WTC11 (cell line): ENCODE measurements around the gene NRXN3. TPM values are rescaled to one million over a fixed set of nuclear protein-coding genes. Genes with fewer than 3 reads are reported as not detected.

Experiments used
- ATAC-seq: fragments of 200-7000 bp; cut with Tn5 transposase; 2 replicates; pipeline ENCODE4 v1.10.0; 2021; ENCODE audit warnings: mild to moderate bottlenecking, moderate library complexity
- CTCF ChIA-PET: fragments of 300-600 bp; sonication (Branson Sonifier 250); formaldehyde crosslinking; loops from one replicate; lab custom pipeline; 2021; ENCODE audit warnings: antibody characterized with exemption; lab: Charles Lee
- POLR2A ChIA-PET: fragments of 350-600 bp; sonication (Branson Sonifier 250); formaldehyde crosslinking; loops from one replicate; lab custom pipeline; 2021; ENCODE audit warnings: antibody characterized with exemption; lab: Charles Lee
- DNase-seq: peaks from one replicate; pipeline ENCODE4 v3.0.0; 2021; ENCODE audit warnings: low spot score
- H3K27ac Mint-ChIP-seq: 2 replicates; pipeline ENCODE4 v1.8.0; 2021; ENCODE audit warnings: mixed read lengths
- H3K27me3 Mint-ChIP-seq: 2 replicates; pipeline ENCODE4 v1.8.0; 2021; ENCODE audit warnings: low read depth, mild to moderate bottlenecking, moderate library complexity, mixed read lengths
- H3K36me3 Mint-ChIP-seq: 2 replicates; pipeline ENCODE4 v1.8.0; 2021; ENCODE audit warnings: mixed read lengths
- H3K4me1 Mint-ChIP-seq: 2 replicates; pipeline ENCODE4 v1.8.0; 2022; ENCODE audit warnings: mixed read lengths
- H3K4me3 Mint-ChIP-seq: 2 replicates; pipeline ENCODE4 v1.8.0; 2021; ENCODE audit warnings: mild to moderate bottlenecking, moderate library complexity, mixed read lengths
- H3K9me3 Mint-ChIP-seq: 2 replicates; pipeline ENCODE4 v1.8.0; 2021; ENCODE audit warnings: mixed read lengths
- ARID4B ChIP-seq: sonication (generic); formaldehyde crosslinking; IDR thresholded peaks from 2 replicates; pipeline ENCODE4 v1.8.0; 2023; ENCODE audit warnings: missing genetic modification reagents, mild to moderate bottlenecking, borderline replicate concordance
- CREB1 ChIP-seq: sonication (generic); formaldehyde crosslinking; IDR thresholded peaks from 2 replicates; pipeline ENCODE4 v1.8.0; 2023; ENCODE audit warnings: mild to moderate bottlenecking, missing genetic modification reagents
- FOXJ3 ChIP-seq: sonication (generic); formaldehyde crosslinking; IDR thresholded peaks from 2 replicates; pipeline ENCODE4 v1.9.0; 2021; ENCODE audit warnings: missing genetic modification reagents, mild to moderate bottlenecking, borderline replicate concordance
- FOXK1 ChIP-seq: sonication (generic); formaldehyde crosslinking; IDR thresholded peaks from 2 replicates; pipeline ENCODE4 v1.8.0; 2022; ENCODE audit warnings: mild to moderate bottlenecking, moderate library complexity, missing genetic modification reagents
- FOXP1 ChIP-seq: sonication (generic); formaldehyde crosslinking; IDR thresholded peaks from 2 replicates; pipeline ENCODE4 v1.8.0; 2022; ENCODE audit warnings: missing genetic modification reagents, mild to moderate bottlenecking, moderate library complexity, borderline replicate concordance
- GABPB1 ChIP-seq: sonication (generic); formaldehyde crosslinking; IDR thresholded peaks from 2 replicates; pipeline ENCODE4 v1.8.1; 2023; ENCODE audit warnings: mild to moderate bottlenecking, missing genetic modification reagents
- GRHL2 ChIP-seq: fragments of 250-450 bp; sonication (Bioruptor Pico); IDR thresholded peaks from 2 replicates; pipeline ENCODE4 v1.8.0; 2022; ENCODE audit warnings: mild to moderate bottlenecking, moderate library complexity; ENCODE audit not compliant: insufficient replicate concordance, severe bottlenecking
- JAZF1 ChIP-seq: fragments of 250-450 bp; sonication (Bioruptor Pico); IDR thresholded peaks from 2 replicates; pipeline ENCODE4 v1.9.0; 2021; ENCODE audit warnings: moderate library complexity, mild to moderate bottlenecking, inconsistent platforms
- NFE2L1 ChIP-seq: sonication (generic); formaldehyde crosslinking; IDR thresholded peaks from 2 replicates; pipeline ENCODE4 v1.8.1; 2023; ENCODE audit warnings: missing genetic modification reagents
- NR3C1 ChIP-seq: sonication (generic); formaldehyde crosslinking; conservative IDR thresholded peaks from 2 replicates; pipeline ENCODE4 v1.8.1; 2023; ENCODE audit warnings: low read depth, mild to moderate bottlenecking, missing genetic modification reagents
- OVOL2 ChIP-seq: fragments of 250-450 bp; sonication (Bioruptor Pico); IDR thresholded peaks from 2 replicates; pipeline ENCODE4 v1.9.0; 2021; ENCODE audit warnings: mild to moderate bottlenecking, borderline replicate concordance
- PRRX2 ChIP-seq: fragments of 250-450 bp; sonication (Bioruptor Pico); IDR thresholded peaks from 2 replicates; pipeline ENCODE4 v1.8.0; 2021; ENCODE audit warnings: mild to moderate bottlenecking
- TEAD1 ChIP-seq: sonication (generic); formaldehyde crosslinking; IDR thresholded peaks from 2 replicates; pipeline ENCODE4 v1.8.0; 2022; ENCODE audit warnings: mild to moderate bottlenecking, missing genetic modification reagents
- ZNF232 ChIP-seq: sonication (generic); formaldehyde crosslinking; IDR thresholded peaks from 2 replicates; pipeline ENCODE4 v1.8.0; 2022; ENCODE audit warnings: mild to moderate bottlenecking, missing genetic modification reagents
- ZNF423 ChIP-seq: fragments of 250-450 bp; sonication (Bioruptor Pico); IDR thresholded peaks from 2 replicates; pipeline ENCODE4 v2.1.2; 2022; ENCODE audit warnings: mild to moderate bottlenecking, moderate library complexity
- ZNF425 ChIP-seq: fragments of 250-450 bp; sonication (Bioruptor Pico); conservative IDR thresholded peaks from 2 replicates; pipeline ENCODE4 v1.9.0; 2021; ENCODE audit warnings: mild to moderate bottlenecking
- total RNA-seq: library from RNA; stranded (reverse); gene quantifications from 3 replicates; pipeline ENCODE4 v1.2.3, GENCODE V29; 2021
- TF ChIP-seq, protein P1 (sequence below): sonication (generic); formaldehyde crosslinking; IDR thresholded peaks from 2 replicates; pipeline ENCODE4 v1.8.1; 2023; ENCODE audit warnings: mild to moderate bottlenecking, missing genetic modification reagents, borderline replicate concordance
- TF ChIP-seq, protein P2 (sequence below): sonication (generic); formaldehyde crosslinking; IDR thresholded peaks from 2 replicates; pipeline ENCODE4 v1.8.0; 2022; ENCODE audit warnings: mild to moderate bottlenecking, missing genetic modification reagents
- TF ChIP-seq, protein P3 (sequence below): sonication (generic); formaldehyde crosslinking; IDR thresholded peaks from 2 replicates; pipeline ENCODE4 v1.8.1; 2022; ENCODE audit warnings: low read depth, mild to moderate bottlenecking, moderate library complexity, missing genetic modification reagents, borderline replicate concordance
- TF ChIP-seq, protein P4 (sequence below): sonication (generic); formaldehyde crosslinking; IDR thresholded peaks from 2 replicates; pipeline ENCODE4 v1.8.1; 2022; ENCODE audit warnings: low read depth, missing genetic modification reagents, borderline replicate concordance

Gene NRXN3
- total RNA-seq, 1 experiment from 2014 or later, result 3.0 TPM

DNA sequence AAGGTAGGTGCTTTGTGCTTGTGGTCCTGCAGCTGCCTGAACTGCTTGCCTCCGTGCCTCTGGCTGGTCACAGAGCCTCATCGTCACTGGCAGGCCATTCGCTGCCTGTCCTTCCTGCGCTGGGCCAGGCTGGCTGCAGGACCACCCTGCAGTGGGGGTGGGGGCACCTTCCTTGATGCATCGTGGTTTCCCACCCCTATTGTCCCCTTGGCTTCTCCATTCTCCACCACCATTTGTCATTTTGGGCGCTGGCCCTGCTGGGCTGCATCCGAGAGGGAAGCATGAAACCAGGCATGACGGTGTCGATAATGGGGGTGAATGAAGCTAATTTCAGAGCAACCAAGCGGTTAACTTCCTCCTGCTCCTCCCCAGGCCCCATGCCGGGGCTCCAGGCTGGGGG lies 127.7 kb downstream of the NRXN3 start (continued):
- TF ChIP-seq, protein P1, sequence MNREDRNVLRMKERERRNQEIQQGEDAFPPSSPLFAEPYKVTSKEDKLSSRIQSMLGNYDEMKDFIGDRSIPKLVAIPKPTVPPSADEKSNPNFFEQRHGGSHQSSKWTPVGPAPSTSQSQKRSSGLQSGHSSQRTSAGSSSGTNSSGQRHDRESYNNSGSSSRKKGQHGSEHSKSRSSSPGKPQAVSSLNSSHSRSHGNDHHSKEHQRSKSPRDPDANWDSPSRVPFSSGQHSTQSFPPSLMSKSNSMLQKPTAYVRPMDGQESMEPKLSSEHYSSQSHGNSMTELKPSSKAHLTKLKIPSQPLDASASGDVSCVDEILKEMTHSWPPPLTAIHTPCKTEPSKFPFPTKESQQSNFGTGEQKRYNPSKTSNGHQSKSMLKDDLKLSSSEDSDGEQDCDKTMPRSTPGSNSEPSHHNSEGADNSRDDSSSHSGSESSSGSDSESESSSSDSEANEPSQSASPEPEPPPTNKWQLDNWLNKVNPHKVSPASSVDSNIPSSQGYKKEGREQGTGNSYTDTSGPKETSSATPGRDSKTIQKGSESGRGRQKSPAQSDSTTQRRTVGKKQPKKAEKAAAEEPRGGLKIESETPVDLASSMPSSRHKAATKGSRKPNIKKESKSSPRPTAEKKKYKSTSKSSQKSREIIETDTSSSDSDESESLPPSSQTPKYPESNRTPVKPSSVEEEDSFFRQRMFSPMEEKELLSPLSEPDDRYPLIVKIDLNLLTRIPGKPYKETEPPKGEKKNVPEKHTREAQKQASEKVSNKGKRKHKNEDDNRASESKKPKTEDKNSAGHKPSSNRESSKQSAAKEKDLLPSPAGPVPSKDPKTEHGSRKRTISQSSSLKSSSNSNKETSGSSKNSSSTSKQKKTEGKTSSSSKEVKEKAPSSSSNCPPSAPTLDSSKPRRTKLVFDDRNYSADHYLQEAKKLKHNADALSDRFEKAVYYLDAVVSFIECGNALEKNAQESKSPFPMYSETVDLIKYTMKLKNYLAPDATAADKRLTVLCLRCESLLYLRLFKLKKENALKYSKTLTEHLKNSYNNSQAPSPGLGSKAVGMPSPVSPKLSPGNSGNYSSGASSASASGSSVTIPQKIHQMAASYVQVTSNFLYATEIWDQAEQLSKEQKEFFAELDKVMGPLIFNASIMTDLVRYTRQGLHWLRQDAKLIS, result no peak

- no peaks in the 10 kb centered on the region for H3K9me3 Mint-ChIP-seq
- H3K4me1 Mint-ChIP-seq, result peaks cover 26% of the 10 kb centered on the region
- H3K4me3 Mint-ChIP-seq, result no peak overlapping the region
- no peak overlapping the region for H3K27ac Mint-ChIP-seq
- TF ChIP-seq FOXK1 (no peak), ARID4B (CRISPR knock-in tag) (no peak), ZNF232 (CRISPR knock-in tag) (no peak), TEAD1 (CRISPR knock-in tag) (no peak), ZNF425 (no peak), GABPB1 (CRISPR knock-in tag) (no peak)
- TF ChIP-seq, protein P2, sequence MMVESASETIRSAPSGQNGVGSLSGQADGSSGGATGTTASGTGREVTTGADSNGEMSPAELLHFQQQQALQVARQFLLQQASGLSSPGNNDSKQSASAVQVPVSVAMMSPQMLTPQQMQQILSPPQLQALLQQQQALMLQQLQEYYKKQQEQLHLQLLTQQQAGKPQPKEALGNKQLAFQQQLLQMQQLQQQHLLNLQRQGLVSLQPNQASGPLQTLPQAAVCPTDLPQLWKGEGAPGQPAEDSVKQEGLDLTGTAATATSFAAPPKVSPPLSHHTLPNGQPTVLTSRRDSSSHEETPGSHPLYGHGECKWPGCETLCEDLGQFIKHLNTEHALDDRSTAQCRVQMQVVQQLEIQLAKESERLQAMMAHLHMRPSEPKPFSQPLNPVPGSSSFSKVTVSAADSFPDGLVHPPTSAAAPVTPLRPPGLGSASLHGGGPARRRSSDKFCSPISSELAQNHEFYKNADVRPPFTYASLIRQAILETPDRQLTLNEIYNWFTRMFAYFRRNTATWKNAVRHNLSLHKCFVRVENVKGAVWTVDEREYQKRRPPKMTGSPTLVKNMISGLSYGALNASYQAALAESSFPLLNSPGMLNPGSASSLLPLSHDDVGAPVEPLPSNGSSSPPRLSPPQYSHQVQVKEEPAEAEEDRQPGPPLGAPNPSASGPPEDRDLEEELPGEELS (CRISPR knock-in tag), result no peak
- TF ChIP-seq, protein P3, sequence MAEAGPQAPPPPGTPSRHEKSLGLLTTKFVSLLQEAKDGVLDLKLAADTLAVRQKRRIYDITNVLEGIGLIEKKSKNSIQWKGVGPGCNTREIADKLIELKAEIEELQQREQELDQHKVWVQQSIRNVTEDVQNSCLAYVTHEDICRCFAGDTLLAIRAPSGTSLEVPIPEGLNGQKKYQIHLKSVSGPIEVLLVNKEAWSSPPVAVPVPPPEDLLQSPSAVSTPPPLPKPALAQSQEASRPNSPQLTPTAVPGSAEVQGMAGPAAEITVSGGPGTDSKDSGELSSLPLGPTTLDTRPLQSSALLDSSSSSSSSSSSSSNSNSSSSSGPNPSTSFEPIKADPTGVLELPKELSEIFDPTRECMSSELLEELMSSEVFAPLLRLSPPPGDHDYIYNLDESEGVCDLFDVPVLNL, result no peak
- no peaks in the 10 kb centered on the region for H3K36me3 Mint-ChIP-seq
- ATAC-seq, result no peak
- H3K27me3 Mint-ChIP-seq, result no peaks in the 10 kb centered on the region
- ChIA-PET POLR2A (no interaction called here), CTCF (no interaction called here)
- no peak for DNase-seq
Observed at GRCh38 chr14:78298298-78298697, 128.1 kb downstream of the NRXN3 start.

DNA sequence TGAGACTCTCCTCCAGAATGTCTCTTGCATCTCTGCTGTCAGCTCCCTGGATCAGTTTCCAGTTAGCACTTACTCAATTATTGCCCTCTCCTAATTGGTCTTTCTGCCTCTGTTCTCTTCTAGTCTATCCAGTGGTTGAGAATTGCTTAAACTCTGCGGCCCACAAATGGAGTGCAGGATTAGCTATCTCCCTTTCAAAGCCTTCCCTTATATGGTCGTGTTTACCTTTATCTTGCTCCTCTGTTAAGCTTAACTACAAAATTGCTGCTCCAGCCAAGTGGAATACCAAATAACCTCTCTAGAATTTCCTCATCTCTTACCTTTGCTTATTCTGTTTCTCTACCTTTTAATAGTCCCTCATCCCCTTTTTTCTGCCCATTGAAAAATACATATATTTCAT lies 132.7 kb downstream of the NRXN3 start:
- Mint-ChIP-seq H3K9me3 (no peaks in the 10 kb centered on the region), H3K36me3 (no peaks in the 10 kb centered on the region), H3K27ac (no peak overlapping the region), H3K4me3 (no peak overlapping the region), H3K4me1 (peaks cover 13% of the 10 kb centered on the region), H3K27me3 (no peaks in the 10 kb centered on the region)
- ATAC-seq (peak; percentile 76), DNase-seq (no peak)
- ChIA-PET POLR2A (no interaction called here), CTCF (no interaction called here)
- no peak for TF ChIP-seq JAZF1
- TF ChIP-seq NFE2L1 (CRISPR knock-in tag), result no peak
- no peak for TF ChIP-seq OVOL2 (CRISPR knock-in tag)
- TF ChIP-seq GABPB1 (CRISPR knock-in tag), result no peak
- TF ChIP-seq FOXP1 (CRISPR knock-in tag), result no peak
- no peak for TF ChIP-seq FOXJ3
- TF ChIP-seq NR3C1, result no peak
- TF ChIP-seq ZNF423 (CRISPR knock-in tag), result no peak
- TF ChIP-seq, protein P4, sequence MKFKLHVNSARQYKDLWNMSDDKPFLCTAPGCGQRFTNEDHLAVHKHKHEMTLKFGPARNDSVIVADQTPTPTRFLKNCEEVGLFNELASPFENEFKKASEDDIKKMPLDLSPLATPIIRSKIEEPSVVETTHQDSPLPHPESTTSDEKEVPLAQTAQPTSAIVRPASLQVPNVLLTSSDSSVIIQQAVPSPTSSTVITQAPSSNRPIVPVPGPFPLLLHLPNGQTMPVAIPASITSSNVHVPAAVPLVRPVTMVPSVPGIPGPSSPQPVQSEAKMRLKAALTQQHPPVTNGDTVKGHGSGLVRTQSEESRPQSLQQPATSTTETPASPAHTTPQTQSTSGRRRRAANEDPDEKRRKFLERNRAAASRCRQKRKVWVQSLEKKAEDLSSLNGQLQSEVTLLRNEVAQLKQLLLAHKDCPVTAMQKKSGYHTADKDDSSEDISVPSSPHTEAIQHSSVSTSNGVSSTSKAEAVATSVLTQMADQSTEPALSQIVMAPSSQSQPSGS (CRISPR knock-in tag), result no peak
- TF ChIP-seq PRRX2 (CRISPR knock-in tag), result no peak
- no peak for TF ChIP-seq GRHL2 (CRISPR knock-in tag)
- TF ChIP-seq CREB1 (CRISPR knock-in tag), result no peak
- TF ChIP-seq FOXK1, result no peak
